Heart left ventricle (tissue), 16 donors: ENCODE results near the gene MET. TPM values are rescaled to one million over a fixed set of nuclear protein-coding genes. Genes with fewer than 3 reads are reported as not detected.

Source experiments
- ATAC-seq, 4 donors: fragments of 200-7000 bp; cut with Tn5 transposase; one replicate each; pipeline ENCODE4 v1.9.1; 2020 to 2022; ENCODE audit warnings: moderate library complexity in 4 of 4, mild to moderate bottlenecking in 3 of 4, moderate number of reproducible peaks in 1 of 4
- DNase-seq, 5 donors: peaks; one replicate each; pipeline ENCODE4 v3.0.0-alpha.2; 2020
- H3K27ac ChIP-seq, 12 donors: fragments of 200-600 bp; sonication (generic) in 4 of 12; one replicate each; pipeline versions ENCODE4 v1.5.0 to v1.8.0; 2016 to 2022; ENCODE audit warnings: mild to moderate bottlenecking in 2 of 12
- H3K27me3 ChIP-seq, 9 donors: fragments of 200-600 bp; sonication (generic) in 2 of 9; one replicate each; pipeline versions ENCODE4 v1.5.1 to v1.8.0; 2016 to 2022; ENCODE audit warnings: mild to moderate bottlenecking in 3 of 9
- H3K36me3 ChIP-seq, 9 donors: fragments of 200-600 bp; sonication (generic) in 2 of 9; one replicate each; pipeline versions ENCODE4 v1.5.0 to v1.8.0; 2018 to 2022; ENCODE audit warnings: mild to moderate bottlenecking in 2 of 9
- H3K4me1 ChIP-seq, 12 donors: fragments of 200-600 bp; sonication (generic) in 4 of 12; one replicate each; pipeline versions ENCODE4 v1.5.0 to v1.8.0; 2016 to 2022; ENCODE audit warnings: mild to moderate bottlenecking in 3 of 12
- H3K4me3 ChIP-seq, 12 donors: fragments of 200-600 bp; sonication (generic) in 4 of 12; one replicate each; pipeline versions ENCODE4 v1.5.0 to v1.8.0; 2017 to 2022; ENCODE audit warnings: mild to moderate bottlenecking in 9 of 12, moderate library complexity in 4 of 12
- H3K9me3 ChIP-seq, 12 donors: fragments of 200-600 bp; sonication (generic) in 4 of 12; one replicate each; pipeline versions ENCODE4 v1.5.0 to v1.8.0; 2016 to 2022; ENCODE audit warnings: mild to moderate bottlenecking in 1 of 12
- POLR2A ChIP-seq, 2 donors: fragments of 450-650 bp; IDR thresholded peaks; one replicate each; pipeline ENCODE4 v1.6.1; 2017; ENCODE audit warnings: antibody characterized with exemption in 2 of 2, mild to moderate bottlenecking in 2 of 2, moderate library complexity in 2 of 2
- WGBS, 4 donors: extraction: QIAGEN DNeasy Blood & Tissue Kit in 2 of 4; methylation state at CpG; one replicate each; pipeline versions ENCODE4 v1.1.5 to v1.1.7; 2013 to 2018; 5-methylcytosine and 5-hydroxymethylcytosine counted together
- intact Hi-C, 10 donors: fragments of 100-400 bp; cut with DNase I; formaldehyde crosslinking; loops; one replicate each; pipeline versions ENCODE4 v1.11.1 to v1.14.2; 2022
- polyA plus RNA-seq, 2 donors: library from polyadenylated mRNA; stranded (reverse); fragments of 200-250 nt; gene quantifications; one replicate each; pipeline ENCODE4 v1.2.3, GENCODE V29; 2013
- total RNA-seq, 9 donors: library from RNA; depleted of rRNA in 2 of 9; stranded (reverse); fragments of >200 nt in 2 of 9; fragmentation: NEBNext Ultra II Directional in 3 of 9; extraction: Animal tissue kit (Norgen Biotek cat#: 25700) in 3 of 9; gene quantifications; one replicate each; pipeline versions ENCODE4 v1.1.0 to v1.2.4, GENCODE V29; 2016 to 2023
- TF ChIP-seq, protein P1 (sequence below), 12 donors: fragments of 200-600 bp; sonication (generic) in 4 of 12; IDR thresholded peaks; one replicate each; pipeline versions ENCODE4 v1.5.0 to v1.8.0; 2018 to 2022; ENCODE audit warnings: antibody characterized with exemption in 12 of 12, mild to moderate bottlenecking in 5 of 12
- donor health status: ischemic (EF 13 %, LVEDD 7.1; RV severe dilation, severe dysfunction).
- donor health status: healthy with polysubstance abuse.
- donor health status: DM: no; HTN: yes; CAD: no.
- donor health status: DM: no; HTN: no; CAD: no.
- donor health status: ischemic (EF 25% LVEDD 6.9; RV normal size, moderate dysfunction).
- donor health status: ischemic (EF 25% LVEDD 5.7; RV mildly dilated, moderate dysfunction).
- donor health status: healthy.
- donor health status: DM: yes; HTN: yes; CAD: no.
- donor health status: ischemic (EF 35%, LVEDD 5.7; RV mildly dilated, moderate dysfunction).
- donor health status: nonischemic (EF 11% LVEDD 7.7; RV severe dilation, severe dysfunction).
- donor health status: DM: yes; HTN: yes; CAD: no.
- donor health status: PGD.
- donor health status: ischemic (EF 29% LVEDD 5.4; RV normal size, mild dysfunction).
- donor health status: nonischemic (EF 23%, LVEDD 6.1; RV moderate dilation, normal function).

The MET gene
- total and polyA plus RNA-seq, 11 donors: 2.4 to 29.7 (median 14.3) TPM

DNA sequence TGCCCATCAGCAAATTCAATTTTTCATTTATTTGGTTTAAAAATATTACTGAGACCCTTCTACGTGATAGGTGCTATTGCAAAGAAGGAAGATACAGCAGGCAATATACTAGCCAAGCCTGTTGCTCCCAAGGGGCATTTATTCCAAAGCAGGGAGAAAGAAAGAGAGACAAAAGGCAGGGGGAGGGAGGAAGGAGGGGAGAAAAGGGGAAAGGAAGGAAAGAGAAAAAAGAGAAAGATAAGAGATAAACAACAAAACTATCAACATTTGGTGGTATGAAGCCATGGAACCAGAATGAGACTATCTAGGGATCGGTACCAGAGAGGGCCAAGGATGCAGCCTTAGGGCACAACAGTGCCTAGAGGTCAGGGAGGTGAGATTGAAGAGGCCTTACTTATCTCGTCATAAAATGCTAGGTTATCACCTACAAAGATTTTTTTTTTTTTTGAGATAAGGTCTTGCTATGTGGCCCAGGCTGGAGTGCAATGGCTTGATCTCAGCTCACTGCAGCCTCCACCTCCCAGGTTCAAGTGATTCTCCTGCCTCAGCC is 135.1 kb downstream of the MET start:
- ATAC-seq: no peak
- intact Hi-C loops: loop anchor here (5.0 kb wide), 4 partner anchors 135 to 635 kb away; partner anchors contain the start of gene MET (in 5 of the 10)
- Histone ChIP-seq H3K9me3 (no peaks in the 10 kb centered on the region), H3K36me3 (no peaks in the 10 kb centered on the region), H3K4me3 (no peak overlapping the region), H3K27me3 (no peaks in the 10 kb centered on the region), H3K27ac (no peak overlapping the region), H3K4me1 (peaks cover 0 to 11% (median 0%) of the 10 kb centered on the region in 12 donors)
- DNase-seq: no peak
- WGBS, 4 donors: 83 to 90% (median 88%) methylated on average over 3 of the region's 3 CpGs
- TF ChIP-seq, protein P1, sequence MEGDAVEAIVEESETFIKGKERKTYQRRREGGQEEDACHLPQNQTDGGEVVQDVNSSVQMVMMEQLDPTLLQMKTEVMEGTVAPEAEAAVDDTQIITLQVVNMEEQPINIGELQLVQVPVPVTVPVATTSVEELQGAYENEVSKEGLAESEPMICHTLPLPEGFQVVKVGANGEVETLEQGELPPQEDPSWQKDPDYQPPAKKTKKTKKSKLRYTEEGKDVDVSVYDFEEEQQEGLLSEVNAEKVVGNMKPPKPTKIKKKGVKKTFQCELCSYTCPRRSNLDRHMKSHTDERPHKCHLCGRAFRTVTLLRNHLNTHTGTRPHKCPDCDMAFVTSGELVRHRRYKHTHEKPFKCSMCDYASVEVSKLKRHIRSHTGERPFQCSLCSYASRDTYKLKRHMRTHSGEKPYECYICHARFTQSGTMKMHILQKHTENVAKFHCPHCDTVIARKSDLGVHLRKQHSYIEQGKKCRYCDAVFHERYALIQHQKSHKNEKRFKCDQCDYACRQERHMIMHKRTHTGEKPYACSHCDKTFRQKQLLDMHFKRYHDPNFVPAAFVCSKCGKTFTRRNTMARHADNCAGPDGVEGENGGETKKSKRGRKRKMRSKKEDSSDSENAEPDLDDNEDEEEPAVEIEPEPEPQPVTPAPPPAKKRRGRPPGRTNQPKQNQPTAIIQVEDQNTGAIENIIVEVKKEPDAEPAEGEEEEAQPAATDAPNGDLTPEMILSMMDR (IDR thresholded peaks at IDR 0.05): no peak
- TF ChIP-seq POLR2A (IDR thresholded peaks at IDR 0.05): no peak

DNA sequence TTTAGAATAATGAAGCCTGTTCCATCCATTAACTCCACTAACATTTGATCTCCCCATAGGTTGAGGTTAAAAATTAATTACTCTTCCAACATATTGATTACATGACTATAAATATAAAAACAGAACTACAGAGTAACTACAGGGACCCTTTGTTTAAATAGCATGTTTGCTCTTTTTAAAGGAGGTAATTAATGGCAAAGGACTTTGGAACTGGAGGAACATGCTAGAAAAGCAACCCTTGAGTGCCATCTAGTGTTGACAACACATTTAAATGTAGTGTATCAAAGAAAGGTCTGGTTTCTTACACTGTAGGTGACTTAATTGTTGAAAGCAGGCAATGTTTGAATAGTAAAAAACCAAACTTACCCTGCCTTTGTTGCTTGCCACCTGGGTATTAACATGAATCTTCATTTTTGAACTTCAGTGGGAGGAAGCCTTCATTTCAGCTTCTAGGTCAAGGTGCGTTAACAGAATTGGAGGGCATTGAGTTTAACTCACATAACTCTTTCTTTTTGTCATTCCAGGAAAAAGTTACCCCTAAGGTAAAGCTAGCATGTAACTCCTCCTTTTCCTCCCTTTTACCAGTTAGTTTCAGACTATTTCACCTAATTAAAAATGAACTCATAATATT is 137.8 kb downstream of the MET start:
- TF ChIP-seq, protein P1 (IDR thresholded peaks at IDR 0.05): peak; percentile 52 to 82 (median 66)
- no peak for TF ChIP-seq POLR2A (IDR thresholded peaks at IDR 0.05)
- Histone ChIP-seq H3K27me3 (no peaks in the 10 kb centered on the region), H3K4me3 (no peak overlapping the region), H3K9me3 (no peaks in the 10 kb centered on the region), H3K4me1 (peaks cover 0 to 5% (median 0%) of the 10 kb centered on the region in 12 donors), H3K27ac (no peak overlapping the region), H3K36me3 (no peaks in the 10 kb centered on the region)
- intact Hi-C loops: loop anchor here (2.0 to 5.0 kb wide), 8 partner anchors 137 to 637 kb away; partner anchors contain the start of gene MET (in 5 of the 10)
- ATAC-seq (peak; percentile 68 to 80 (median 74)), DNase-seq (peak in 1 of 5 donors; percentile 36)
- 90 to 96% (median 94%) methylated on average over 1 of the region's 1 CpG for WGBS, 4 donors

DNA sequence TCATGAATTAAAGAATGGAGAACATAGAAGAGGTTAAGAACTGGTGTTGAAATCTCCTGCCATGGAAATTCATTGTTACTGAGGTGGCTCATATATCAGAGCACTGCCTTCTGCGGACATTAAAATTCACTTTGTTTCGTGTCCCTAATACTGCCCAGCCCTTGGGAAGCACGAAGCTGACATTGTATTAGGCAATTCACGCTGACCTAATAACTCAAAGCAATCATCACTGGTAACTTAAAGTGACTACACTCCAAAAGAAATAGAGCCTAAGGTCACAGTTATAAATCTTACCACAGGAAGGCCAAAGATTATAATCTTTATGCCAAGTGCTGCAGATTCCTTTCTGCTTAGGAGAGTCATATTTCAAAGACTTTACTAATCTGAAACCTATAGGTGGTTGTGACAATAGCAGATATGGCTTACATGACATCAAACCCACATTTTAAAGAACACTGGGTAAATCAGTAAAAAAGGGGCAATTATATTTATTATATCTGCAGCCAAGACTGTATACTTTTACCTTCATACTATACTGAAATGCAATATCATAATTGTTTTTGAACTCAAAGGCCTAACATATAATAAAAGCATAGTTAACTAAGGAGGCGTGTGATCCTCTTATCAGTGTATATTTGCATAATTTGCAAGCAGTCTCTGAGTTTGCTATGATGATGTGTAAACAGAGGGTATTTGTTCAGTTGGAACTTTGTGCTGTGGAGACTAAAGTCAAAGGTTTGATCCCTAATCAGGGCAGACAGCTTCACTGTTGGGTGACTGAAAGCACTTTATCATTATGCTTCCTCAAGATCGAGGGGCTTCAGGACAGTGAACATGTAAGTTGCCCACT is 138.5 kb downstream of the MET start:
- Histone ChIP-seq H3K27ac (no peak overlapping the region), H3K36me3 (no peaks in the 10 kb centered on the region), H3K9me3 (no peaks in the 10 kb centered on the region), H3K27me3 (no peaks in the 10 kb centered on the region), H3K4me3 (no peak overlapping the region), H3K4me1 (peaks cover 0 to 5% (median 0%) of the 10 kb centered on the region in 12 donors)
- 46 to 58% (median 58%) methylated on average over 6 of the region's 6 CpGs for WGBS, 4 donors
- ATAC-seq (no peak), DNase-seq (no peak)
- TF ChIP-seq POLR2A (IDR thresholded peaks at IDR 0.05): no peak
- TF ChIP-seq, protein P1 (IDR thresholded peaks at IDR 0.05): no peak
- intact Hi-C loops: loop anchor here in 3 of 10 donors (2.0 to 5.0 kb wide), 4 partner anchors 140 to 638 kb away; no protein-coding TSS in a partner anchor

DNA sequence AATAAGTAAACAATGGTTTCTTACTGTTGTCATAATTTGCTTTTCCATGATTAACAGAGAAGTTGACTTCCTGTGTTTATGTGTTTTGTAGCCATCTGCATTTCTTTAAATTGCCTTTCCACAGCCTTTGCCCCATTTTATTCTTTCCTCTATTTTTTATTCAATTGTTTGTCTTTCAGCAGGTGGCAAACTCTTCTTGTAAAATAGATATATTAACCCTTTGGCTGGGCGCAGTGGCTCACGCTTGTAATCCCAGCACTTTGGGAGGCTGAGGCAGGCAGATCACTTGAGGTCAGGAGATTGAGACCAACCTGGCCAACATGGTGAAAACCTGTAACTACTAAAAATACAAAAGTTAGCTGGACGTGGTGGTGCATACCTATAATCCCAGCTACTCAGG is 139.8 kb downstream of the MET start:
- TF ChIP-seq, protein P1 (IDR thresholded peaks at IDR 0.05): no peak
- TF ChIP-seq POLR2A (IDR thresholded peaks at IDR 0.05): no peak
- WGBS, 4 donors: 82 to 92% (median 90%) methylated on average over 3 of the region's 3 CpGs
- intact Hi-C loops: loop anchor here in 3 of 10 donors (2.0 to 5.0 kb wide), 4 partner anchors 141 to 639 kb away; no protein-coding TSS in a partner anchor

More for the DNA sequence above, 139.8 kb downstream of the MET start:
- Histone ChIP-seq H3K4me1 (peaks cover 0 to 5% (median 0%) of the 10 kb centered on the region in 12 donors), H3K27ac (no peak overlapping the region), H3K9me3 (no peaks in the 10 kb centered on the region), H3K36me3 (no peaks in the 10 kb centered on the region), H3K4me3 (no peak overlapping the region), H3K27me3 (no peaks in the 10 kb centered on the region)
- DNase-seq: no peak
- no peak for ATAC-seq
